K562 (cell line): ENCODE results near the gene RING1. TPM values are rescaled to one million over a fixed set of nuclear protein-coding genes. Genes with fewer than 3 reads are reported as not detected.

ENCODE experiments used
- ATF3 ChIP-seq, 2 experiments: fragments of 450-650 bp in 1 of 2; sonication (generic) in 1 of 2; formaldehyde crosslinking in 1 of 2; IDR thresholded peaks in 1 of 2; conservative IDR thresholded peaks in 1 of 2; 2 replicates each; pipeline versions ENCODE4 v1.6.1 to v1.8.1; 2016 to 2023; ENCODE audit warnings: mild to moderate bottlenecking in 2 of 2, moderate library complexity in 2 of 2, inconsistent platforms in 1 of 2, missing genetic modification reagents in 1 of 2
- ATF7 ChIP-seq: fragments of 450-650 bp; IDR thresholded peaks from 2 replicates; pipeline ENCODE4 v1.7.1; 2014; ENCODE audit warnings: mild to moderate bottlenecking, moderate library complexity
- CHD4 ChIP-seq: fragments of 200-600 bp; sonication (generic); IDR thresholded peaks from 3 replicates; pipeline ENCODE4 v1.6.1; 2012; ENCODE audit warnings: low read depth, mild to moderate bottlenecking, mixed read lengths, low read length, inconsistent platforms; ENCODE audit not compliant: insufficient read depth, insufficient replicate concordance, poor library complexity, severe bottlenecking
- CREB3L1 ChIP-seq: fragments of 450-650 bp; IDR thresholded peaks from 2 replicates; pipeline ENCODE4 v1.6.1; 2014; ENCODE audit warnings: low read depth, mild to moderate bottlenecking, moderate library complexity, borderline replicate concordance
- HBP1 ChIP-seq: fragments of 450-650 bp; formaldehyde crosslinking; IDR thresholded peaks from 2 replicates; pipeline ENCODE4 v1.4.0; 2022; ENCODE audit warnings: missing genetic modification characterization
- JUN ChIP-seq, 2 experiments: sonication (generic) in 1 of 2; formaldehyde crosslinking in 1 of 2; IDR thresholded peaks; 2 replicates each; pipeline versions ENCODE4 v1.6.1 to v1.8.0; 2012 to 2022; ENCODE audit warnings: borderline replicate concordance in 2 of 2, mild to moderate bottlenecking in 2 of 2, improper control_type of control experiment in 1 of 2, low read depth in 1 of 2, low read length in 1 of 2, missing genetic modification reagents in 1 of 2
- PHF21A ChIP-seq: fragments of 450-650 bp; IDR thresholded peaks from 2 replicates; pipeline ENCODE4 v1.6.1; 2017; ENCODE audit warnings: low read depth, borderline replicate concordance
- POLR2A ChIP-seq: fragments of 450-650 bp; conservative IDR thresholded peaks from 2 replicates; pipeline ENCODE4 v1.6.1; 2016
- PRDM10 ChIP-seq: fragments of 450-650 bp; IDR thresholded peaks from 2 replicates; pipeline ENCODE4 v1.6.1; 2018; ENCODE audit not compliant: partially characterized antibody
- PURB ChIP-seq: sonication (generic); formaldehyde crosslinking; IDR thresholded peaks from 2 replicates; pipeline ENCODE4 v1.9.0; 2021; ENCODE audit warnings: low read depth, mild to moderate bottlenecking, missing genetic modification reagents
- USF2 ChIP-seq: sonication (generic); formaldehyde crosslinking; IDR thresholded peaks from 2 replicates; pipeline ENCODE4 v1.5.0; 2020; ENCODE audit warnings: missing genetic modification reagents
- ZNF347 ChIP-seq: fragments of 450-650 bp; formaldehyde crosslinking; IDR thresholded peaks from 2 replicates; pipeline ENCODE4 v1.4.0; 2020; ENCODE audit warnings: low read depth, mild to moderate bottlenecking, moderate library complexity
- polyA plus RNA-seq, 8 experiments: library from polyadenylated mRNA; depleted of rRNA in 4 of 8; stranded (reverse) in 5 of 8; unstranded in 3 of 8; fragments of >200 nt; fragmentation: Nextera tagmentation in 2 of 8; fragmentation: Illumina TruSeq in 1 of 8; extraction: Ambion mirVana in 2 of 8; extraction: Trizol in 1 of 8; gene quantifications; 2 replicates each; pipeline versions ENCODE4 v1.2.1 to v1.2.3, GENCODE V29; 2011 to 2014; ENCODE audit warnings: inconsistent platforms in 1 of 8, missing spikeins in 1 of 8
- total RNA-seq, 7 experiments: library from RNA; depleted of rRNA in 6 of 7; stranded (reverse); fragments of >200 nt in 6 of 7; fragmentation: Illumina TruSeq in 2 of 7; extraction: Trizol in 2 of 7; gene quantifications; 2 replicates each; pipeline versions ENCODE4 v1.2.1 to v1.2.3, GENCODE V29; 2011 to 2021; ENCODE audit warnings: low replicate concordance in 1 of 7

RING1 gene
- total and polyA plus RNA-seq, 9 of the 15 experiments (the other 6 are each of a cell fraction or from before 2014, with no cell fraction given): 4.2 to 59.1 (median 36.9) TPM

- peak; percentile 12; the same call in 1 of the 2 replicates for TF ChIP-seq USF2 (CRISPR knock-in tag)
- TF ChIP-seq POLR2A: peak; percentile 96
- TF ChIP-seq JUN (IDR thresholded peaks at IDR 0.05; ENCODE audit: borderline replicate concordance, low read depth, low read length): 0 out of 2 replicates have a peak, but pooled peaks have one; percentile 30
- peak; percentile 80; the same call in 1 of the 2 replicates for TF ChIP-seq JUN (CRISPR knock-in tag; IDR thresholded peaks at IDR 0.05; ENCODE audit: borderline replicate concordance)
- no peak for TF ChIP-seq PHF21A
- no peak for TF ChIP-seq ATF3 (IDR thresholded peaks at IDR 0.05)
- no peak for TF ChIP-seq ATF3 (CRISPR knock-in tag; conservative IDR thresholded peaks at IDR 0.05)
- peak; percentile 30; the same call in 1 of the 2 replicates for TF ChIP-seq CREB3L1
- TF ChIP-seq PRDM10: peak; percentile 65
- TF ChIP-seq PURB (CRISPR knock-in tag): no peak
- TF ChIP-seq ATF7: peak; percentile 88
- TF ChIP-seq ZNF347 (CRISPR knock-in tag): no peak
- TF ChIP-seq CHD4: no peak
- TF ChIP-seq HBP1 (CRISPR knock-in tag): 0 out of 2 replicates have a peak, but pooled peaks have one; percentile 22
Measured at GRCh38 chr6:33248932-33249731, 40.8 kb downstream of the RING1 start (continued).
